GM20431 (cell line): ENCODE results near the gene TES.

ENCODE experiments used
- in situ Hi-C: fragments of 300-500 bp; cut with MseI, MboI; formaldehyde crosslinking; loops from one replicate; pipeline ENCODE4 v1.15.0; 2020; ENCODE audit warnings: low sequenced_read_pairs; ENCODE audit not compliant: unreplicated experiment

The TES gene, protein sequence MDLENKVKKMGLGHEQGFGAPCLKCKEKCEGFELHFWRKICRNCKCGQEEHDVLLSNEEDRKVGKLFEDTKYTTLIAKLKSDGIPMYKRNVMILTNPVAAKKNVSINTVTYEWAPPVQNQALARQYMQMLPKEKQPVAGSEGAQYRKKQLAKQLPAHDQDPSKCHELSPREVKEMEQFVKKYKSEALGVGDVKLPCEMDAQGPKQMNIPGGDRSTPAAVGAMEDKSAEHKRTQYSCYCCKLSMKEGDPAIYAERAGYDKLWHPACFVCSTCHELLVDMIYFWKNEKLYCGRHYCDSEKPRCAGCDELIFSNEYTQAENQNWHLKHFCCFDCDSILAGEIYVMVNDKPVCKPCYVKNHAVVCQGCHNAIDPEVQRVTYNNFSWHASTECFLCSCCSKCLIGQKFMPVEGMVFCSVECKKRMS

DNA sequence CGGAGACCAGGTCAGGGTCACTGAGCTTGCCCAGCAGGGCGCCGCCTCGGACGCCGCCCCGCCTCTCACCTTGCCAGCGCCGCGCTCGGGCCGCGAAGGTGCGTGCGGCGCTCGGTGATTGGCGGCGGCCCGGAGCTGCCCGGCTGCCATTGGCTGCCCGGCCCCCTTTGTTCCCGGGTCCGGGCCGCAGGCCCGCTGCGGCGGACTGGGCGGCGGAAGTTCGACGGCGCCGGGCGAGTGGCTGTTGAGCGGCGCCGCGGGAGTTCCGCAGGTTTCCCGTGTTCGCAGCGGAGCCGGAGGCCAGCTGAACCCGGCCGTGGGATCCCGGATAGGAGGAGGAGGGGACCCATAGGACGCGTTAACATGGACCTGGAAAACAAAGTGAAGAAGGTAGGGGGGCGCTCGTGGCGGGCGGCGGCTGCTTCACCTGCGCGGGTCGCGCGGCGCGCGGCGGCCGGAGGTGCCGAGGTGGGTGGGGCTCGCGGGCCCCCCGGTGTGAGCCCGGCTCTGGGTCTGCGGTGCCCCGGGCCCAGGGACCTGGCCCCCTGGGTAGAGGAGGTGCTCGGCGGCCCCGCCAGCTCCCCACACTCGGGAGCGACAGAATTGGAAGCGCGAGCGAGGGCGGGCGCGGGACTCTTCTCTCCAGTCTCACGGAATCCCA, at the start of gene TES:
TES (plus strand) TSS at position 195 of the 661 bp plus-strand sequence; CDS start at position 364, 169 bp downstream.
- in situ Hi-C loops = no loop called here

DNA sequence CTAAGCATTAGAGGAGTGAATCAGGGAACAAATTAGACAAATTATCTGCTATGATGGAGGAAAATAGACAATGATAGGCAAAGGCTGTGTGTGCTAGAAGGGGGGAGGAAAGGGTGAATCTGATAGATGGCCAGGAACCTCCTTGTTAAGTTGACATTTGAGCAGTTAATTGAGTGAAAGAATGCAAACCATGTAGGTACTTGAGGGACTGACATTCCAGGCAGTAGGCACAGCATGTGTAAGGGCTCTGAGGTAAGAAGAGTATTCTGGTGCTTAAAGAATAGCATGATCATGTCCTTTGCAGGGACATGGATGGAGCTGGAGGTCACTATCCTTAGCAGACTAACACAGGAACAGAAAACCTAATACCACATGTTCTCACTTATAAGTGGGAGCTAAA, 48.6 kb upstream of the TES start:
- in situ Hi-C loops = loop anchor here (25.0 kb wide), 1 partner anchor 426 kb away; no protein-coding TSS in a partner anchor

DNA sequence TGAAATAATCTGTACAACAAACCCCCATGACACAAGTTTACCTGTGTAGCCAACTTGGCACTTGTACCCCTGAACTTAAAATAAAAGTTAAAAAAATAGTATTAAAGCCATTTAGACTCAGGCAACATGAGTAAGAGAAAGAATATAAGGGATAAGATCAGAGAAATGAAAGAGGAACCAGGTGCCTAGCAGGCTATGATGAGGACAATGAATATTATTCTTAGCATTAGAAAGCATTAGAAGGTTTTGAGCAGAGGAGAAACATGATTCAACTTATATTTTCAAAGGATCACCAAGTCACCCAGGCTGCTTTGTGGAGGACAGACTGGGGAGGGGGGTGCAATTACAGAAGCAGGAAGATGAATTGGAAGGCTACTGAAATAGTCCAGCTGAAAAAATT, 48.1 kb upstream of the TES start:
- in situ Hi-C loops = loop anchor here (25.0 kb wide), 1 partner anchor 425 kb away; no protein-coding TSS in a partner anchor

DNA sequence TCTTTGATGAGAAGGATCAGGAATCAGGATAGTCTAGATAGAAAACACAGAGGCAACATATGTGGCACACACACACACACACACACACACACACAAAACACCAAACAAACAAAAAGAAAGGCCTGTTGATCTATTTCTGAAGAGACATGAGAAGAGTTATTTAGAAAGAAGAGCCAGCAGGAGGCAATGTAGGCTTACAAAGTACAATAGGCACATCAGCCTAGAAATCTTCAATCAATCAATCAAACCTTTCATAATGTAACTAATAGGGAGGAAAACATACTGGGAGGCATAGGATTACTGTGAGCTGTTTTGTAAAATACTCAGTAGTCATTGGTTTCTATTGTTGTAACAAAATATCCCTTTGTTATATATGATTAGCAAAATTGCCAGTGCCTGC, 47.3 kb upstream of the TES start:
- in situ Hi-C loops = loop anchor here (25.0 kb wide), 1 partner anchor 424 kb away; no protein-coding TSS in a partner anchor

DNA sequence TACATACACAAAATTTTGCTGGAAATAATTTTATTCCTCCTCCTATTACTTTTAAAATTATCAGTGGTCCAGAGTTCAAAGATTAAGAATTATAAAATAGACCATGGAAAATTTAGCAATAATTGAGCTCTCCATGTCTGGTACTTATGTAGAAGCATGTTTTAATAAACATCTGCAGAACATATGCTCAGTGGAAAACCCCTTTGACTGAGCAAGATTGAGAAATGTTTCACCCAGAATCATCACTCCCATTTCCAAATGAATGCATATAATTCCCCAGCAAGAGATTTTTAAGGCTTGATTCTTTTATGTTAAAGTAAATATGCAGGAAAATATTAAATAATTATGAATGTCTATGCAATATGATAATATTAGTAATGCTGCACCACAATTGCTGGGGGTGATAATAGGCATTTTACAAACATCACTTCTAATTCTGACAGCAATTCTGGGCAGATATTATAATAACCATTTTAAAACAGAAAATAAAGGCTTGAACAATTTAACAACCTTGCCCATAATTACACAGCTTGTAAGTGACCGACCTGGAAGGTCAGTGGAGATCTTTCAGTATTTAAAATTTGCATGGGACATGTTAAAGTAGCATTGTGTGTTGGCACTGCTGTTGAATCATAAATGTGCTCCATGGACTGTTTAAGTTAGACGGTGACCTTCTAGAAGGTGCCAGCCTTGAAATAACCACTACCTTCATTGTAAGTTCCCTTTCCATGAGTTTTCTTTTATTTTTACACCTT, 45.6 kb upstream of the TES start:
- in situ Hi-C loops = loop anchor here (25.0 kb wide), 1 partner anchor 423 kb away; no protein-coding TSS in a partner anchor

DNA sequence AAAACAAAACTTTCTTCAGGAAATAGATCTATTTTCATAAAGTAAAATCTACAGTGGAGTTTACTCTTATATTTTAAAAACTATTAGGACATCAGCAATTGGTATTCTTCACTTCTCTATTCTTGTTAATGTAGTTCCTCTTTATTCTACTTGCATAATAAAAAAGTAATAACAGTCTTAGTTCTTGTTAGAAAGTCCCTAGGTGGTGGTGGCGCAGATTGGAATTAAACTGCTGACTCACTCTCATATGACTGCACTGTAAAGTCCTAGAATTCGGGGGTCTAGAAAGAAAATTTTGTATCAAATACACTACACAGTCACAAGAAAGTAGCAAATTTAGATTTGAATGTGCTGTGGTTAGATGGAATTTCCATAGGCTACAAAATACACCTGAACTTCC, 44.6 kb upstream of the TES start:
- in situ Hi-C loops = loop anchor here (25.0 kb wide), 1 partner anchor 422 kb away; no protein-coding TSS in a partner anchor

DNA sequence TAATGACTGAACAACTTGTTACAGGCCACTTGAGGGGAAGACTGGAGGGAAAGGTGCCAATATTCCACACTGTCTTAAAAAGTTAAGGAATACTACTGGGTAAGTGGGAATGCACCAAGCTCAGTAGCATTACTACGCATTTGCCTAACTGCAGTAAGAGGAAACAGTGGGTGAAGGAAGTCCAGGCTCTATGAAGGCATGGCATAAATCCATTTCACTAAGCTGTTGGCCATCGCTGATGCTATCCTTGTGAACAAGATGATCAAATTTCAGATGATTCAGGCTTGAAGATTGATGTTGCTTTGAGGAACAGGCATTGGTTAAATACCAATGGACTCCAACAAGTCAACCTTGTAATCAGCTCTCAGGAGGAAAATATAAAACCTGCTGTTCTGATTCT, 44.2 kb upstream of the TES start:
- in situ Hi-C loops = loop anchor here (25.0 kb wide), 1 partner anchor 421 kb away; no protein-coding TSS in a partner anchor

DNA sequence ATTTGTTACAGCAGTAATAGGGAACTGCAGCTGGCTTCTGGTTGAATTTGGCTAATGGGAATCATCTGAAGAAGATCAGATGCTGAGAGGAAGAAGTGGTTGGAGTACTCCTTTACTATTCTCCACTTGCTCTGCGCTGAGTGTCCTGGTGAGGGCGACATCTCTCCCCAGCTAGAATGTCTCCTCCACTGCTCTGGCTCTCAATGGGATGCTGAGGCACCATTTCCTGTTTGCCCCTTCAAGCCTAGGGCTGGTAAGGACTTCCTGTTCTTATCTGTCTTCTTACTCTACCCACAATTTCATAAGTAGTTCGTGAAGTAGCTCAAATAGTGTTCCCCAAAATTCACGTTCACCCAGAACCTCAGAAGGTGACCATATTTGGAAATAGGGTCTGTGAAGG, 43.2 kb upstream of the TES start:
- in situ Hi-C loops = loop anchor here (25.0 kb wide), 1 partner anchor 420 kb away; no protein-coding TSS in a partner anchor

DNA sequence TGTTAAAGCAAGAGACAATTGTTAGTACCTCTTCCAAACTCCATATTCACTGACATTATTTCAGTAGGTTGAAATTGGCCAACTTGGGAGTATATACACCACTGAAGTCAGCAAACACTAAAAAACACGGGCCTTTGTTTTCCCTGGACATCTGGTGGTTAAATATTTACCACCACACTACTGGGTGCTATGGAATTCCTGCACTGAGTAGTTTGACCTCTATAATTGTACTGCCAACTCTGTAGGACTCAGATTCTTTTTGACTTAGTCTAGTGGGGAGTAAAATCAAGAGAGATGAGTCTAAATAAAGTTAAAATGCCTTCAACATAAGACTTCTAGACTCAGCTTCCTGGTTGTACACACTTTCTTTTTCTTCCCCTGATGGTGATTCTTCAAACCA, 41.3 kb upstream of the TES start:
- in situ Hi-C loops = loop anchor here (25.0 kb wide), 1 partner anchor 418 kb away; no protein-coding TSS in a partner anchor

DNA sequence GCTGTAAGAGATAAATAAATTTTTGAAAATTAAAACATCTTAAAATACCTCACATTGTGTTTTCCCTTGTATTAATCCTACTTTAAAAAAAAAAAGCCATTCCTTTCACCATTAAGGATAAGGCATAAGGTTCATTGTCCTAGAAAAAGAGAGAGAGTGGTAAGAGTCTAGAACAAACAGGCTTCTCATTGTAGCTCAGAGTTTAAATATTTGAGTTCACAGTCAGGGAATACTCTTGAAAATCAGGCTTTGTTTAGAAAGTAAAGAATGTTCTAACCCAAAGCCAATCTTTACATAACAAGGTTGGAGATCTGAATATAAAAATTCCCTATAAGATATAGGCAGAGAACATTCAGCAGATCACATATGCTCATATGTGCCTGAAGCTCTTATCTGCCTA, 40.2 kb upstream of the TES start:
- in situ Hi-C loops = loop anchor here (10.0 to 25.0 kb wide), 2 partner anchors 75 to 417 kb away; no protein-coding TSS in a partner anchor

DNA sequence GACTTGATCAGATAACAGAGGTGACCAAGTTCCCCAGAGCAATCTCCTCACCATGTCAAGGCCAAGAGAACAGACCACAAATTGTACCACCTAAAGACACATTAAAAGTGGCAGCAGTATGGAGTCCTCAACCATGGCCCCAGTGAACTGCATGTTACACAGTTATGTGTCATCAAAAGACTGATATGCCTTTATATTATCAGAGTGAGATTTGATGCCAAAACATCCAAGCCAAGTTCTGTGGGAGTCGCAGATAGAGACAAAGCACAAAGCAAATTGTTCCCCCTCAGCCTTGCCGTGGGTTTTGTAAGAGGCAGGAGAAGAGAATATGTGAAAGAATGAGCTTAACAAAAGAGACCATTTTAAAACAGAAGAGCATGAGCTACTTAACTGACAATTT, 39.2 kb upstream of the TES start:
- in situ Hi-C loops = loop anchor here (10.0 to 25.0 kb wide), 2 partner anchors 74 to 416 kb away; no protein-coding TSS in a partner anchor

DNA sequence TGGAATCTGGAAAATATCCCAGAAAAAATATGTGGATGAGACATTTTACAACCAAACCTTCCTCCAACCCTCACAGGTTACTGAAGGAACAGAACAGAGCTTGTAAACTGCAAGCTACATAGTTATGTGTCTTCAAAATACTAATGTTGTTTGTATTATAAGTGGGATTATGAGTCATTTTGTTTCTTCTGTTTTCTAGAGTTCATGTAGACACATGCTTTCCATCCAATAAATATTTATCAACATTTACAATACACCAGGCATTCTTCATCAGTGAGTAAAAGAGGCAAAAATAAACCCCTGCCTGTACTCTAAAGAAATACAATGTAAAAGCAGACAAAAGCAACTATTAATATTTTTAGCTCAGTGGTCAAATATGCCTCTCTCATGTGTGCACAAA, 38.0 kb upstream of the TES start:
- in situ Hi-C loops = loop anchor here (10.0 to 25.0 kb wide), 2 partner anchors 72 to 415 kb away; no protein-coding TSS in a partner anchor

DNA sequence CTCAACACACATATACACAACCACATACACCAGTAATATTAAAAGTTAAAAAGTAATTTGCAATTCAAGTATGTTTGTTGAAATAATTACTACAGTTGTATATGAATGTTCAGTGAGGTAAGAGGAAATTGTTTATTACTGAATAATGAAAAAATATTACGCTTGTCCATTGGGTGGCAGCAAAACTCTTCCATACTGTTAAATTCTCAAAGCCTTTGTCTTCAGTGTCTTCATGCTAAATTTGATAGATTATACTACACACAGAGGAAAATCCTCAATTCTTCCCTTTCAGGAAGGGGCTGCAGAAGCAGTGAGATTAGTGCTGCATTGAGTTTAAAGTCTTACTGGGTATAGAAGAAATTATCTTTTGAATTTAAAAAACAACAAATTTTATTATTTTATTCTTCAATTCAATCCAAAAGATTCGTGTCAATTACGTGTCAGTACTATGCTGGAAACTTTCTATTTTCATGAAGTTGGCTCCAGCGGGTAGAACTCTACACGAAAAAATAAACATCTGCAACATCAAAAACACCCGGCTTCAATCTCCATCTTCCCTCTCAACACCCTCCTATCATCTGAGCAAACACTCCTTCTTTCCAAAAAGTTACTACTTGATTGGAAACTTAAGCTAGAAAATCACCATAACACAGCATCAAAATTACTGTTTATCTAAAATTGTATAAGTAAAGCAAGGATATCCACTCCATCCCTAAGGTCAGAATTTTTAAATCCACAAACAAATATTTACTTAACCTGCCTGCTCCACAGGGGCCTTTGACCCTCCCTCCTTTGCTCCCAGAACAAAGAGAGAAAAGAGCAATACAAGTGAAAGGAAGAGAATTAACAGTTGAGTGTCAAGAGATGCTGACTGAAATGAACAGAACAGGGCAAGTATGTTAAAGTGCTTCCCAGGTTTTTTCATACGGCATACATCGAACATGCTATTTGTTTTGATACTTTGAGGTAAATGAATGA, 37.0 kb upstream of the TES start:
- in situ Hi-C loops = loop anchor here (10.0 to 25.0 kb wide), 2 partner anchors 71 to 414 kb away; no protein-coding TSS in a partner anchor

DNA sequence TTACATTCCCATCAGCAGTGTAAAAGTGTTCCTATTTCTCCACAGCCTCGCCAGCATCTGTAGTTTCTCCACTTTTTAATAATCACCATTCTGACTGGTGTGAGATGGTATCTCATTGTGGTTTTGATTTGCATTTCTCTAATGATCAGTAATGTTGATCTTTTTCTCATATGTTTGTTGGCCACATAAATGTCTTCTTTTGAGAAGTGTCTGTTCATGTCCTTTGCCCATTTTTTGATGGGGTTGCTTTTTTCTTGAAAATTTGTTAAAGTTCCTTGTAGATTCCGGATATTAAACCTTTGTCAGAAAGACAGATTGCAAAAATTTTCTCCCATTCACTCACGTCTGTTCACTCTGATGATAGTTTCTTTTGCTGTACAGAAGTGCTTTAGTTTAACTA, 35.2 kb upstream of the TES start:
- in situ Hi-C loops = loop anchor here (10.0 kb wide), 1 partner anchor 70 kb away; no protein-coding TSS in a partner anchor

DNA sequence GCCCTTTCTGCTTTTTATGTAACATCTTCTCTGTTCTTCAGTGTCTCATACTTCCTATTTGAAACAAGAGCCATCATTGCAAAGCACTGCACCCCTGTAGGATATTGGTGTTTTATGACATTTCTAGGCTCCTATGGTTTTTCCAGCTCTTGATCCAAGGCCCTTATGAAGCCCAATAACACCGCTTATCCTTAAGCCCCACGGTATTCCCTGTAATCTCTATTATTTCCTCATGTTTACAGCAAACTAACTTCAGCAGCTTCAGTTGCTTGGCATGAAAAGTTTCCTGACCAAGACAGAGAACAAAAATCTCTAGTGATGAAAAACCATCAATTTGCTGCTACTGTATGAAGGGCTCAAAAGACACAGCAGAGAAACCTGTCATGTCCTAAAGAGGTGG, 34.1 kb upstream of the TES start:
- in situ Hi-C loops = loop anchor here (10.0 kb wide), 1 partner anchor 69 kb away; no protein-coding TSS in a partner anchor

DNA sequence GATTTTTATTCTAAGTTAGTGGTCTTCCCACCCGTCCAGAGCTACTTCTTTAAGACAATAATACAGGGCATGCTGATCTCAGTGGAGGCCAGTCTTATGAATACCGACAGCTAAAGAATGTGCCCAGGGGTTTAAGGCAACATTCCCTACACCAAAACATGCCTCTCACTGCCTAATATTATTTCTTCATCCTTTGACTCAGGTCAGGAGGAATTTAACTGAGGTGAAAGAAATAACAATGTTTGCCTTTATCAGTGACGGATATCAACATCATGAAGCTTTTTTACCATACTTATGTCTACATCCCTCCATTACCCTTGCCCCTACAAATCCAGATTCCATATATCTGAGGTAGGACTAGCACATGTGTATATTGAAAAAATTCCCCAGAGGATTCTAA, 33.3 kb upstream of the TES start:
- in situ Hi-C loops = loop anchor here (10.0 kb wide), 1 partner anchor 68 kb away; no protein-coding TSS in a partner anchor

DNA sequence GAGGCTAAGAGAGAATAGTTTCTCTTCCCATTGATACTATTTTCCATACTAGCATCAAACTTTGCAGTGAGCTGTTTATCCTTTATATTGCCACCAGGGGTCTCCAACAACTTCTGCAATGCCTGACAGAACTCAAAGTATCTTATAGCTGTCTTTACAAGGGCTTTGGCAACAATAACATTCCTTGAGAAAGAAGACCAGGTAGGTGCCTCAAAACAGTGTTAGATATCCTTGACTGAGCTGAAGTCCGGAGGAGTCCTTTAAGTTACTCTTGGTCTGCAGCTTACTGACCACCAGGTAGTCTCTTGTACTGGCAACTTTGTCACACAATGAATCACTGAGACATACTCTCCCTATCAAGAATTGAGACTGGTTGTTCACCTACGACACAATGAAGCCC, 30.0 kb upstream of the TES start:
- in situ Hi-C loops = no loop called here

DNA sequence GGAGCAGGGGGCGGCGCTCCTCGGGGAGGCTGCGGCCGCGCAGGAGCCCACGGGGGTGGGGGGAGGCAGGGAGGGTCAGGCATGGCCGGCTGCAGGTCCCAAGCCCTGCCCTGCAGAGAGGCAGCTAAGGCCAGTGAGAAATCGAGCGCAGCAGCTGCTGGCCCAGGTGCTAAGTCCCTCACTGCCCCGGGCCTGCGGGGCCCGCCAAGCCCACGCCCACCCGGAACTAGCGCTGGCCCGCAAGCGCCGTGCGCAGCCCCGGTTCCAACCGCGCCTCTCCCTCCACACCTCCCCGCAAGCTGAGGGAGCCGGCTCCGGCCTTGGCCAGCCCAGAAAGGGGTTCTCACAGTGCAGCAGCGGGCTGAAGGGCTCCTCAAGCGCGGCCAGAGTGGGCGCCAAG, 28.3 kb upstream of the TES start:
- in situ Hi-C loops = no loop called here

DNA sequence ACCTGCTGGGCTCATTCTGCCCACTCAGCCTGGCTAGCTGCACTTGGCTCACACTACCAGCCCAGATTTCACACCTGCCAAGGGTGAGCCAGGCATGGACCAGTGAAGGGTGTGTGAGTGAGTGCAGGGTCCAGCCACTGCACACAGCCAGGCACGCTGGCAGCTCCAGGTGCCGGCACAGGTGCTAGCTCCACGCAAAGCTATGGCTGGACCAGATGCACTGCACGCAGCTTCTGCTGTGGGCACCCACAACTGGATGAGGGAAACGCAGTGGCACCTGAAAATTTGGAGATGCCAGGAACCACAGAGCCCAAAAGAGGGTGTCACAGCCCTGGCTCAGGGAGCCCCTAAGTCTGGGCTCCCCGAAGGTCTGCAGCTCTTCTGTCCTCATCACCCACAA, 24.9 kb upstream of the TES start:
- in situ Hi-C loops = no loop called here
